Naive thymus-derived CD8-positive, alpha-beta T cell (primary cell): ENCODE data around the gene SCT. TPM values are rescaled to one million over a fixed set of nuclear protein-coding genes. Genes with fewer than 3 reads are reported as not detected.
A peak's percentile ranks its signal among the peaks of the same experiment; 100 is the strongest.

Source experiments
- ATAC-seq, 2 donors: fragments of 150-1000 bp; cut with Tn5 transposase in 1 of 2; sonication (Bioruptor Pico), chemical (Tn5 transposase) in 1 of 2; 1 replicate in 1 of 2; 2 replicates in 1 of 2; pipeline ENCODE4 v1.10.0; 2021; ENCODE audit warnings: mild to moderate bottlenecking in 2 of 2, moderate library complexity in 2 of 2
- POLR2A ChIA-PET: fragments of 350-600 bp; sonication (Branson Sonifier 250); formaldehyde crosslinking; loops from one replicate; lab custom pipeline; 2021; ENCODE audit warnings: antibody characterized with exemption; lab: Charles Lee
- DNase-seq, 10 donors: peaks; one replicate each; pipeline versions ENCODE4 v3.0.0 to v3.0.0-alpha.2; 2020 to 2022
- H3K27ac Mint-ChIP-seq, 10 donors: one replicate each; pipeline ENCODE4 v1.8.0; 2020 to 2022; ENCODE audit warnings: mild to moderate bottlenecking in 10 of 10, mixed read lengths in 10 of 10, moderate library complexity in 4 of 10, inconsistent platforms in 1 of 10
- H3K27me3 Mint-ChIP-seq, 5 donors: one replicate each; pipeline ENCODE4 v1.8.0; 2021 to 2022; ENCODE audit warnings: mixed read lengths in 5 of 5
- H3K36me3 Mint-ChIP-seq, 3 donors: one replicate each; pipeline ENCODE4 v1.8.0; 2020 to 2022; ENCODE audit warnings: mixed read lengths in 3 of 3, mild to moderate bottlenecking in 2 of 3, inconsistent platforms in 1 of 3
- H3K4me1 Mint-ChIP-seq, 4 donors: one replicate each; pipeline ENCODE4 v1.8.0; 2021 to 2022; ENCODE audit warnings: mixed read lengths in 4 of 4
- H3K4me3 Mint-ChIP-seq, 10 donors: one replicate each; pipeline ENCODE4 v1.8.0; 2020 to 2022; ENCODE audit warnings: mild to moderate bottlenecking in 10 of 10, mixed read lengths in 10 of 10, moderate library complexity in 6 of 10, inconsistent platforms in 1 of 10
- H3K9me3 Mint-ChIP-seq, 9 donors: one replicate each; pipeline ENCODE4 v1.8.0; 2020 to 2022; ENCODE audit warnings: mixed read lengths in 9 of 9, mild to moderate bottlenecking in 3 of 9, inconsistent platforms in 1 of 9, moderate library complexity in 1 of 9
- polyA plus RNA-seq, 3 donors: library from polyadenylated mRNA; unstranded; fragments of 300-500 nt; fragmentation: Illumina TruSeq; gene quantifications; one replicate each; pipeline ENCODE4 v1.2.3, GENCODE V29; 2021
- total RNA-seq, 8 experiments: library from RNA in 2 of 8; stranded (reverse) in 2 of 8; gene quantifications; one replicate each; pipeline ENCODE4 v1.2.3 and lab custom pipeline; 2021 to 2026

The SCT gene
- total and polyA plus RNA-seq, 5 experiments from 2014 or later: not detected

GRCh38 chr11:617912-618682, 8.9 kb downstream of the SCT start:
- POLR2A ChIA-PET: no interaction called here
- peaks cover 0 to under 1% (median 0%) of the 10 kb centered on the region in 3 donors for H3K36me3 Mint-ChIP-seq
- H3K4me3 Mint-ChIP-seq: peak overlapping the region in 1 of 10 donors; percentile 45
- peaks cover 5 to 18% (median 15%) of the 10 kb centered on the region in 4 donors for H3K4me1 Mint-ChIP-seq
- no peak overlapping the region for H3K27ac Mint-ChIP-seq
- ATAC-seq (no peak), DNase-seq (no peak)
- no peaks in the 10 kb centered on the region for H3K9me3 Mint-ChIP-seq
- peaks cover 0 to under 1% (median 0%) of the 10 kb centered on the region in 5 donors for H3K27me3 Mint-ChIP-seq

GRCh38 chr11:617199-617911, 9.6 kb downstream of the SCT start:
- no peak overlapping the region for H3K27ac Mint-ChIP-seq
- H3K36me3 Mint-ChIP-seq: peaks cover 0 to 1% (median 0%) of the 10 kb centered on the region in 3 donors
- H3K4me1 Mint-ChIP-seq: peaks cover 5 to 20% (median 15%) of the 10 kb centered on the region in 4 donors
- POLR2A ChIA-PET: no interaction called here
- H3K4me3 Mint-ChIP-seq: no peak overlapping the region
- ATAC-seq: no peak
- H3K27me3 Mint-ChIP-seq: no peaks in the 10 kb centered on the region
- DNase-seq: no peak
- H3K9me3 Mint-ChIP-seq: no peaks in the 10 kb centered on the region

GRCh38 chr11:616320-617198, 10.4 kb downstream of the SCT start:
- Mint-ChIP-seq H3K9me3 (no peaks in the 10 kb centered on the region), H3K27ac (peak overlapping the region; percentile 72 to 96 (median 93)), H3K36me3 (peaks cover 0 to 8% (median 3%) of the 10 kb centered on the region in 3 donors), H3K27me3 (no peaks in the 10 kb centered on the region), H3K4me1 (peaks cover 7 to 23% (median 19%) of the 10 kb centered on the region in 4 donors), H3K4me3 (peak overlapping the region; percentile 86 to 96 (median 91))
- no peak for DNase-seq
- ATAC-seq: no peak
- POLR2A ChIA-PET: interaction anchor here (0.6 to 4.6 kb wide), 10 partner anchors 28 to 89 kb away, joined by 3 to 42 read pairs (median 4); partner anchors contain the start of genes DEAF1, PHRF1 and TMEM80

- POLR2A ChIA-PET: interaction anchor here (0.5 to 4.6 kb wide), 16 partner anchors 23 to 204 kb away, joined by 3 to 42 read pairs (median 4); partner anchors contain the start of genes DEAF1, PHRF1 and TMEM80
- ATAC-seq: peak; percentile 77 to 82
- DNase-seq: peak; percentile 67 to 92 (median 80)
- Mint-ChIP-seq H3K36me3 (peaks cover 0 to 13% (median 6%) of the 10 kb centered on the region in 3 donors), H3K27me3 (no peaks in the 10 kb centered on the region), H3K9me3 (no peaks in the 10 kb centered on the region), H3K4me3 (peak within 1 kb of the TSS; percentile 86 to 96 (median 91)), H3K4me1 (peaks cover 7 to 23% (median 19%) of the 10 kb centered on the region in 4 donors), H3K27ac (peak within 1 kb of the TSS; percentile 74 to 96 (median 94))
These were observed 11.3 kb downstream of the SCT start, which contains the start of gene IRF7 for GRCh38 chr11:615504-616319. Gene IRF7 (minus strand): TSS chr11:615950. CDS start chr11:615364, 586 bp downstream.

GRCh38 chr11:614623-615503, 12.1 kb downstream of the SCT start:
- H3K4me1 Mint-ChIP-seq: peaks cover 7 to 23% (median 19%) of the 10 kb centered on the region in 4 donors
- H3K27ac Mint-ChIP-seq: peak overlapping the region; percentile 85 to 96 (median 94)
- H3K9me3 Mint-ChIP-seq: no peaks in the 10 kb centered on the region
- DNase-seq (no peak), ATAC-seq (peak in 1 of 2 donors; percentile 1)
- H3K36me3 Mint-ChIP-seq: peaks cover 0 to 17% (median 7%) of the 10 kb centered on the region in 3 donors
- POLR2A ChIA-PET: interaction anchor here (0.5 to 4.6 kb wide), 19 partner anchors 23 to 205 kb away, joined by 3 to 42 read pairs (median 4); partner anchors contain the start of genes DEAF1, PHRF1 and TMEM80
- peak overlapping the region; percentile 86 to 96 (median 91) for H3K4me3 Mint-ChIP-seq
- no peaks in the 10 kb centered on the region for H3K27me3 Mint-ChIP-seq

- Mint-ChIP-seq H3K27me3 (no peaks in the 10 kb centered on the region), H3K9me3 (no peaks in the 10 kb centered on the region), H3K36me3 (peaks cover 0 to 21% (median 7%) of the 10 kb centered on the region in 3 donors), H3K27ac (peak overlapping the region; percentile 15 to 92 (median 87)), H3K4me1 (peaks cover 7 to 23% (median 19%) of the 10 kb centered on the region in 4 donors), H3K4me3 (peak overlapping the region; percentile 64 to 87 (median 75))
- POLR2A ChIA-PET: interaction anchor here (0.6 to 4.6 kb wide), 12 partner anchors 10 to 112 kb away, joined by 3 to 42 read pairs (median 5); partner anchors contain the start of genes DEAF1, LMNTD2, PHRF1 and RASSF7
- ATAC-seq: no peak
- DNase-seq: no peak
These were observed 12.9 kb downstream of the SCT start for GRCh38 chr11:614021-614622.

GRCh38 chr11:613369-613968, 13.5 kb downstream of the SCT start:
- POLR2A ChIA-PET: interaction anchor here (0.6 to 4.6 kb wide), 14 partner anchors 9 to 113 kb away, joined by 3 to 42 read pairs (median 5); partner anchors contain the start of genes DEAF1, LMNTD2, PHRF1 and RASSF7
- ATAC-seq (peak; percentile 36 to 47), DNase-seq (peak; percentile 68 to 94 (median 77))
- Mint-ChIP-seq H3K27me3 (no peaks in the 10 kb centered on the region), H3K27ac (peak overlapping the region in 8 of 10 donors; percentile 43 to 93 (median 88)), H3K4me1 (peaks cover 7 to 23% (median 19%) of the 10 kb centered on the region in 4 donors), H3K36me3 (peaks cover 0 to 23% (median 7%) of the 10 kb centered on the region in 3 donors), H3K9me3 (no peaks in the 10 kb centered on the region), H3K4me3 (peak overlapping the region in 5 of 10 donors; percentile 26 to 86 (median 43))

GRCh38 chr11:612961-613300, 14.1 kb downstream of the SCT start:
- POLR2A ChIA-PET: interaction anchor here (0.6 to 4.6 kb wide), 8 partner anchors 9 to 82 kb away, joined by 3 to 42 read pairs (median 7); partner anchors contain the start of genes DEAF1, LMNTD2, PHRF1 and RASSF7
- Mint-ChIP-seq H3K4me3 (peak overlapping the region in 1 of 10 donors; percentile 41), H3K9me3 (no peaks in the 10 kb centered on the region), H3K27me3 (no peaks in the 10 kb centered on the region), H3K36me3 (peaks cover 0 to 28% (median 7%) of the 10 kb centered on the region in 3 donors), H3K4me1 (peaks cover 7 to 23% (median 19%) of the 10 kb centered on the region in 4 donors), H3K27ac (peak overlapping the region in 8 of 10 donors; percentile 7 to 93 (median 86))
- ATAC-seq: no peak
- DNase-seq: no peak

GRCh38 chr11:612201-612960, 14.6 kb downstream of the SCT start:
- Mint-ChIP-seq H3K36me3 (peaks cover 0 to 32% (median 9%) of the 10 kb centered on the region in 3 donors), H3K4me3 (peak overlapping the region in 4 of 10 donors; percentile 41 to 63 (median 56)), H3K27ac (peak overlapping the region; percentile 7 to 93 (median 88)), H3K4me1 (peaks cover 7 to 23% (median 19%) of the 10 kb centered on the region in 4 donors), H3K9me3 (no peaks in the 10 kb centered on the region), H3K27me3 (no peaks in the 10 kb centered on the region)
- POLR2A ChIA-PET: interaction anchor here (0.6 to 4.6 kb wide), 9 partner anchors 8 to 83 kb away, joined by 3 to 42 read pairs (median 7); partner anchors contain the start of genes DEAF1, LMNTD2, PHRF1 and RASSF7
- no peak for DNase-seq
- ATAC-seq: no peak
